ENCODE results near the gene MACO1. TPM values are rescaled to one million over a fixed set of nuclear protein-coding genes. Genes with fewer than 3 reads are reported as not detected.
"Not testable (repeated sequence)": the region's sequence is repeated elsewhere in the genome, so short reads cannot be mapped to it uniquely, and the experiment has no call there.

Gene MACO1
- 10 to 100 TPM; 13.2 to 57.1 (median 41.8) TPM for total RNA-seq

GRCh38 chr1:25430073-25430966, at the start of gene MACO1:
MACO1 (plus strand) TSS chr1:25430897; CDS start chr1:25431099, 202 bp downstream.
- 0 to 10% (median 0%) methylated on average over 1 to 28 of the region's 87 CpGs for WGBS, 10 experiments
- H3K27ac ChIP-seq, result peak within 1 kb of the TSS; percentile 95 to 99
- ATAC-seq (replicated peaks in 6 of 8), result peak; percentile 89 to 94 (median 90)

GRCh38 chr1:25382543-25382942, 48.2 kb upstream of the MACO1 start:
- in situ Hi-C loops (cut with MboI; ENCODE audit: low pct_unique_long_range_greater_than_20kb in 2 of 9, low sequenced_read_pairs in 9 of 9, unreplicated experiment in 9 of 9); H3K4me3 ChIP-seq; H3K27ac ChIP-seq; H3K4me1 ChIP-seq (replicated peaks in 1 of 2): not testable (repeated sequence)
- 80 to 100% (median 80%) methylated on average over 1 of the region's 1 CpG; no CpG with 5 or more reads in 5 of the 10 experiments for WGBS, 10 experiments
- ATAC-seq (replicated peaks in 6 of 8), result peak in 2 of 8 experiments; percentile 25 to 47

More at GRCh38 chr1:25430073-25430966, at the start of gene MACO1:
- in situ Hi-C loops (cut with MboI; ENCODE audit: low pct_unique_long_range_greater_than_20kb in 2 of 9, low sequenced_read_pairs in 9 of 9, unreplicated experiment in 9 of 9), result no loop called here
- H3K4me3 ChIP-seq, result peak within 1 kb of the TSS; percentile 65 to 89 (median 77)
- peaks cover 7 to 34% of the 10 kb centered on the region in 2 donors for H3K4me1 ChIP-seq (replicated peaks in 1 of 2)

- 100% methylated on average over 1 of the region's 1 CpG; no CpG with 5 or more reads in 9 of the 10 experiments for WGBS, 10 experiments
- in situ Hi-C loops (cut with MboI; ENCODE audit: low pct_unique_long_range_greater_than_20kb in 2 of 9, low sequenced_read_pairs in 9 of 9, unreplicated experiment in 9 of 9); H3K27ac ChIP-seq; H3K4me1 ChIP-seq (replicated peaks in 1 of 2); H3K4me3 ChIP-seq: not testable (repeated sequence)
- peak in 3 of 8 experiments; percentile 23 to 88 (median 76) for ATAC-seq (replicated peaks in 6 of 8)
Measured at GRCh38 chr1:25383090-25383489, 47.6 kb upstream of the MACO1 start.

- H3K27ac ChIP-seq; H3K4me3 ChIP-seq; H3K4me1 ChIP-seq (replicated peaks in 1 of 2); in situ Hi-C loops (cut with MboI; ENCODE audit: low pct_unique_long_range_greater_than_20kb in 2 of 9, low sequenced_read_pairs in 9 of 9, unreplicated experiment in 9 of 9); ATAC-seq (replicated peaks in 6 of 8): not testable (repeated sequence)
- WGBS, 10 experiments, result no CpG with 5 or more reads among the region's 1 CpG
Measured at GRCh38 chr1:25383875-25384274, 46.8 kb upstream of the MACO1 start.

- H3K27ac ChIP-seq; in situ Hi-C loops (cut with MboI; ENCODE audit: low pct_unique_long_range_greater_than_20kb in 2 of 9, low sequenced_read_pairs in 9 of 9, unreplicated experiment in 9 of 9); H3K4me3 ChIP-seq; ATAC-seq (replicated peaks in 6 of 8); H3K4me1 ChIP-seq (replicated peaks in 1 of 2): not testable (repeated sequence)
- WGBS, 10 experiments, result 33 to 100% (median 100%) methylated on average over 1 to 2 of the region's 4 CpGs; no CpG with 5 or more reads in 5 of the 10 experiments
Measured at GRCh38 chr1:25387096-25387495, 43.6 kb upstream of the MACO1 start.

- H3K4me1 ChIP-seq (replicated peaks in 1 of 2); H3K27ac ChIP-seq; H3K4me3 ChIP-seq; in situ Hi-C loops (cut with MboI; ENCODE audit: low pct_unique_long_range_greater_than_20kb in 2 of 9, low sequenced_read_pairs in 9 of 9, unreplicated experiment in 9 of 9): not testable (repeated sequence)
- WGBS, 10 experiments, result no CpG with 5 or more reads among the region's 9 CpGs
- ATAC-seq (replicated peaks in 6 of 8), result peak in 1 of 8 experiments; percentile 23
Measured at GRCh38 chr1:25388691-25389090, 42.0 kb upstream of the MACO1 start.

- ATAC-seq (replicated peaks in 6 of 8); H3K4me3 ChIP-seq; in situ Hi-C loops (cut with MboI; ENCODE audit: low pct_unique_long_range_greater_than_20kb in 2 of 9, low sequenced_read_pairs in 9 of 9, unreplicated experiment in 9 of 9); H3K4me1 ChIP-seq (replicated peaks in 1 of 2); H3K27ac ChIP-seq: not testable (repeated sequence)
- WGBS, 10 experiments, result 100% methylated on average over 1 of the region's 3 CpGs; no CpG with 5 or more reads in 8 of the 10 experiments
Measured at GRCh38 chr1:25389721-25390120, 41.0 kb upstream of the MACO1 start.

GRCh38 chr1:25392841-25393240, 37.9 kb upstream of the MACO1 start:
- H3K27ac ChIP-seq, result no peak overlapping the region
- WGBS, 10 experiments, result 38 to 100% (median 94%) methylated on average over 1 to 6 of the region's 6 CpGs; no CpG with 5 or more reads in 4 of the 10 experiments
- in situ Hi-C loops (cut with MboI; ENCODE audit: low pct_unique_long_range_greater_than_20kb in 2 of 9, low sequenced_read_pairs in 9 of 9, unreplicated experiment in 9 of 9), result no loop called here
- no peak overlapping the region for H3K4me3 ChIP-seq
- no peaks in the 10 kb centered on the region for H3K4me1 ChIP-seq (replicated peaks in 1 of 2)
- ATAC-seq (replicated peaks in 6 of 8), result no peak

- H3K4me1 ChIP-seq (replicated peaks in 1 of 2); H3K27ac ChIP-seq; in situ Hi-C loops (cut with MboI; ENCODE audit: low pct_unique_long_range_greater_than_20kb in 2 of 9, low sequenced_read_pairs in 9 of 9, unreplicated experiment in 9 of 9); H3K4me3 ChIP-seq: not testable (repeated sequence)
- 72% methylated on average over 3 of the region's 10 CpGs; no CpG with 5 or more reads in 9 of the 10 experiments for WGBS, 10 experiments
- ATAC-seq (replicated peaks in 6 of 8), result peak in 6 of 8 experiments; percentile 52 to 89 (median 84)
Measured at GRCh38 chr1:25397549-25397948, 33.1 kb upstream of the MACO1 start.

GRCh38 chr1:25398079-25398478, 32.6 kb upstream of the MACO1 start:
- WGBS, 10 experiments, result no CpG with 5 or more reads among the region's 2 CpGs
- H3K4me3 ChIP-seq; H3K4me1 ChIP-seq (replicated peaks in 1 of 2); ATAC-seq (replicated peaks in 6 of 8); H3K27ac ChIP-seq; in situ Hi-C loops (cut with MboI; ENCODE audit: low pct_unique_long_range_greater_than_20kb in 2 of 9, low sequenced_read_pairs in 9 of 9, unreplicated experiment in 9 of 9): not testable (repeated sequence)

- in situ Hi-C loops (cut with MboI; ENCODE audit: low pct_unique_long_range_greater_than_20kb in 2 of 9, low sequenced_read_pairs in 9 of 9, unreplicated experiment in 9 of 9), result loop anchor here in 1 of 9 experiments (10.0 kb wide), 1 partner anchor 118 kb away; no protein-coding TSS in a partner anchor
- 13 to 20% methylated on average over 1 of the region's 8 CpGs; no CpG with 5 or more reads in 8 of the 10 experiments for WGBS, 10 experiments
- not testable (repeated sequence) for H3K4me1 ChIP-seq (replicated peaks in 1 of 2); H3K27ac ChIP-seq; H3K4me3 ChIP-seq
- peak in 7 of 8 experiments; percentile 26 to 88 (median 69) for ATAC-seq (replicated peaks in 6 of 8)
Measured at GRCh38 chr1:25402947-25403803, 27.5 kb upstream of the MACO1 start.

GRCh38 chr1:25405731-25406305, 24.9 kb upstream of the MACO1 start:
- in situ Hi-C loops (cut with MboI; ENCODE audit: low pct_unique_long_range_greater_than_20kb in 2 of 9, low sequenced_read_pairs in 9 of 9, unreplicated experiment in 9 of 9), result loop anchor here in 1 of 9 experiments (10.0 kb wide), 1 partner anchor 121 kb away; no protein-coding TSS in a partner anchor
- H3K4me1 ChIP-seq (replicated peaks in 1 of 2); H3K4me3 ChIP-seq; H3K27ac ChIP-seq: not testable (repeated sequence)
- ATAC-seq (replicated peaks in 6 of 8), result peak in 1 of 8 experiments; percentile 53
- WGBS, 10 experiments, result 60 to 90% methylated on average over 1 to 8 of the region's 12 CpGs; no CpG with 5 or more reads in 8 of the 10 experiments
